ENCODE data around the gene MSTO1.

DNA sequence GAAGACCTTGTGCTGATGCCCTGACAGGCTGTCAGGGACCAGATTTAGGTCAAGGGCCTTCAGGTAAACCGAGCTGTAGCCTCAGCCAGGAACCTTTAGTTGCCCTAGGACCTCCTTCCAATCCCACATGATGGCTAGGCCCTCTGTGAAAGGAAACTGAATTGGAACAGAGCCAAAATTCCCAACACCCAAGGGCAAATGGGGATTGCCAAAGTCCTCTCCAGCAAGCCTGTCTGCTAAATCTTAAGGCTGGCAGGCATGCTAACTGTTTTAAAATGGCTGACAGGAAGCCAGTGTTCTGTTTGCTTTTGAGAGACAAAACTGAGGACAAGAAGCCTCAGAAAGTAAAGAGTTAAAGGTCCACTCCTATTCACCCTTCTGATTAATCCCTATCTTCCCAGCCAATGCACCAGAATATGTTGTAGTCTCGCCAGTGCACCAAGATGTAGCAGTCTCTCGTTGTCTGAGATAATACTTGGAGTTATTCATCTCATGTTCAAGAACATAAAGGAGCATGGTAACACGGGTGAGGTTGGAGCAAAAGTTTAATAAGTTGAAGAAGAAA is 35.1 kb downstream of the MSTO1 start:
- TF ChIP-seq, protein P1, sequence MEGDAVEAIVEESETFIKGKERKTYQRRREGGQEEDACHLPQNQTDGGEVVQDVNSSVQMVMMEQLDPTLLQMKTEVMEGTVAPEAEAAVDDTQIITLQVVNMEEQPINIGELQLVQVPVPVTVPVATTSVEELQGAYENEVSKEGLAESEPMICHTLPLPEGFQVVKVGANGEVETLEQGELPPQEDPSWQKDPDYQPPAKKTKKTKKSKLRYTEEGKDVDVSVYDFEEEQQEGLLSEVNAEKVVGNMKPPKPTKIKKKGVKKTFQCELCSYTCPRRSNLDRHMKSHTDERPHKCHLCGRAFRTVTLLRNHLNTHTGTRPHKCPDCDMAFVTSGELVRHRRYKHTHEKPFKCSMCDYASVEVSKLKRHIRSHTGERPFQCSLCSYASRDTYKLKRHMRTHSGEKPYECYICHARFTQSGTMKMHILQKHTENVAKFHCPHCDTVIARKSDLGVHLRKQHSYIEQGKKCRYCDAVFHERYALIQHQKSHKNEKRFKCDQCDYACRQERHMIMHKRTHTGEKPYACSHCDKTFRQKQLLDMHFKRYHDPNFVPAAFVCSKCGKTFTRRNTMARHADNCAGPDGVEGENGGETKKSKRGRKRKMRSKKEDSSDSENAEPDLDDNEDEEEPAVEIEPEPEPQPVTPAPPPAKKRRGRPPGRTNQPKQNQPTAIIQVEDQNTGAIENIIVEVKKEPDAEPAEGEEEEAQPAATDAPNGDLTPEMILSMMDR (IDR thresholded peaks at IDR 0.05; ENCODE audit: poor library complexity, severe bottlenecking): no peak
- TF ChIP-seq EP300 (conservative IDR thresholded peaks at IDR 0.05; ENCODE audit: poor library complexity, severe bottlenecking): no peak
- no peak for TF ChIP-seq SMC3 (conservative IDR thresholded peaks at IDR 0.05; ENCODE audit: poor library complexity)
